GM20431 (cell line): ENCODE results near the gene APOB.

Source experiments
- in situ Hi-C: fragments of 300-500 bp; cut with MseI, MboI; formaldehyde crosslinking; loops from one replicate; pipeline ENCODE4 v1.15.0; 2020; ENCODE audit warnings: low sequenced_read_pairs; ENCODE audit not compliant: unreplicated experiment

Gene APOB

GRCh38 chr2:20989404-20989803 lies 54.5 kb downstream of the APOB start:
- in situ Hi-C loops: no loop called here

DNA sequence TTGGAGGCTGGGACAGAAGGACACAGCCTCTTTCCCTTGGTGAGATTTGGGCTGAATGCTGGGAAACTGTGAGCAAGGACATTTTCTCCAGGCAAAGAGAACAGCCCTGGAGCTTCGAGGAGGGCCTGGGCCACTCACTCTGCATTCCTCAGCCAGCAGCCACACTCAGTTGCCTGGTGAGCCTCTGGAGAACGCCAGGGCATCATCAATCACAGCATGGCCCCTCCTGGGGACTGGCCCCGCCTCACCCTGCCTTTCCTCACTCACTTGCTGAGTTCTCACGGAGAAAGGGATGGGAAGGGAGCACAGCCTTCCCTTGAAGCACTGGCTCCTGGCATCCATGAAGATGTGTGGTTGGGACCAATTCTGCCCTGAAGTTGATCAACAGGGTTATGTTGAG lies 55.0 kb downstream of the APOB start:
- in situ Hi-C loops: no loop called here

GRCh38 chr2:20986024-20986939 lies 57.6 kb downstream of the APOB start:
- in situ Hi-C loops: no loop called here

DNA sequence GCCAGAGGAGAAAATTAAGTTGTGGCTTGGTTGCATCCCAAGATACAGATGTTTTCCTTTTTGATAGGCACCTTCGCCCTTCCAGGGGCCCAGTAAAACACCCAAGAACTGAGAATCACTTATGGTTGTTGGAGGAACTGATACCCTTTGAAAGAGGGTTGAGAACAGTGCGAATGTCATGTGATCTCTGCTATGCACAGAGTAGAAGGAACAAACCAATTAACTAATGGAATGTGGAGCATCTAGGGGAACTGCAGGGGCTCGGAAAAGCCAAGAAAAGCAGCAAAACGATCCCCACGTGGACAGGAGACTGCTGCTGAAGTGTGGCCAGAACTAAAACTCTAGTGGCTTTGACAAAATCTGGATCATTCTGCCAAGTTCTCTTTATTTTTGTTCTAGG lies 58.8 kb downstream of the APOB start:
- in situ Hi-C loops: no loop called here

DNA sequence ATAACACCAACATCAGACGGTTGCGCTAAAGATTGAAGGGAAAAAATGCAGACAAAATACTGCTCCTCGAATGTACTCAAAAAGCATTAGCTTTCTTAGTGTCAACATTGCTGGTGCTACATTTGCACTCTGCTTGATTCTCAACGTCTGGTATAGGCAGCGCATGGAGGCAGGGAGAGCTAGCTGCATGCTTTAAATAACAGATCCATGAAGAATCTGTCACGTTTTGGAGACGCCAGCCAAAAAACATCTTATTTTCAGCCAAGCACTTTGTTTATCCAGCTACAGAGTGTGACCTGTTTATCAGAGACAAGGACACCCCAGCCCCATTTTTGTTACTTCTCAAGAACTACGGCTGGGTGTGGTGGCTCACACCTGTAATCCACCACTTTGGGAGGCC lies 59.5 kb downstream of the APOB start:
- in situ Hi-C loops: no loop called here

- in situ Hi-C loops: no loop called here
These were observed 60.0 kb downstream of the APOB start for GRCh38 chr2:20983844-20984243.

DNA sequence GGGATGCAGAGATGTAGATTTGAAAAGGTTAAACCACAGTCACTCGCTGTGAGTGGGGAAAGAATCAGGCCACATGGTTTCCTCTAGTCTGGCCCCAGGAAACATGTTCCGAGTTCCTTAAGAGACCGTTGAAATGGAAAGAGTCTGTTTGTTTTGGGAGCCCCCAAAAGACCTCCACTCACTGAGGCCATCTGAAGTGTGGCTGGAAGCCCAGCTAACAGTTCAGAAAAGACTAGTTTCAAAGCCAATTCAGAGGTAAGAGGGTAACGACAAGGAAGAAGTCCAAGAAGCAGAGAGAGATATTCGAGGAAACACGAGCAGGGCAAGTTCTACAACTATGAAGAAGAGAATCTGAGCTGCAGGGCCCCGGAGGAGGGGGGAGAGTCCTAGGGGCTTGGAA lies 61.0 kb downstream of the APOB start:
- in situ Hi-C loops: no loop called here

- in situ Hi-C loops: no loop called here
These were observed 66.2 kb downstream of the APOB start for GRCh38 chr2:20977520-20978180.

DNA sequence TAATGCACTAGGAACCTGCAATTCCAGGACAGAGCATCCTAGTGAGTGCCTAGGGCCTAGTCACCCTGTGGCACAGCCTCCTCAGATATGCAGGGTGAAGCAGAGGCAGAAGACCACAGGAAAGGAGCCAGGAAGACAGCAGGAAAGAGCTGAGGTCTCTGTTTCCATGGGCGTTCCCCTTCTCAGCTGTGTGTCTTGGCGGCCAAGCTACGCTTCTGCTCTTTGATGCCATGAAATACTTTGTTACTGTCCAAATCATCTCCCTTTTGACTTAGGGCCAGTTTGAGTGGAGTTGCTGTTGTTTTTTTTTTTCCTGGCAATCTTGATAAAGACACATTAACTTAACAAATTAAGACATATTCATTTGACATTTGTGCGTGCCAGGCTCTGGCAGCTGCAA lies 67.3 kb downstream of the APOB start:
- in situ Hi-C loops: no loop called here

- in situ Hi-C loops: no loop called here
These were observed 70.9 kb downstream of the APOB start for GRCh38 chr2:20972792-20973565.

GRCh38 chr2:20972110-20972509 lies 71.8 kb downstream of the APOB start:
- in situ Hi-C loops: no loop called here

DNA sequence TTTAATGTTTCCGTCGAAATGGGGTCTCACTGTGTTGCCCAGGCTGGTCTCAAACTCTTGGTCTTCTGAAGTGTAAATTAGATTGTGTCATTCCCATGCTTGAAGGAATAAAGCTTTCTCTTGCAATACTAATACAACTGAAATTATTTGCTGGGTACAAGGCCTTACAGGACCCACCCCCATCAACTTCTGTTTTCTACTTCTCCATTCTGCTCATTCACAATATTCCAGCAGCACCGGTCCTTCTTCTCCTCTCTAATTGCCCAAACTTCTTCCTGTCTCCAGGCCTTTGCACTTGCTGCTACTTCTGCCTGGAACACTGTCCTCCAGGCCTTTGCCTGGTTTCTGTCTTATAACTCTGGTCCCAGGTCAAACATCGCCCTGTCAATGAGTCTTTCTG lies 73.8 kb downstream of the APOB start:
- in situ Hi-C loops: no loop called here

GRCh38 chr2:20966061-20966595 lies 77.7 kb downstream of the APOB start:
- in situ Hi-C loops: no loop called here

DNA sequence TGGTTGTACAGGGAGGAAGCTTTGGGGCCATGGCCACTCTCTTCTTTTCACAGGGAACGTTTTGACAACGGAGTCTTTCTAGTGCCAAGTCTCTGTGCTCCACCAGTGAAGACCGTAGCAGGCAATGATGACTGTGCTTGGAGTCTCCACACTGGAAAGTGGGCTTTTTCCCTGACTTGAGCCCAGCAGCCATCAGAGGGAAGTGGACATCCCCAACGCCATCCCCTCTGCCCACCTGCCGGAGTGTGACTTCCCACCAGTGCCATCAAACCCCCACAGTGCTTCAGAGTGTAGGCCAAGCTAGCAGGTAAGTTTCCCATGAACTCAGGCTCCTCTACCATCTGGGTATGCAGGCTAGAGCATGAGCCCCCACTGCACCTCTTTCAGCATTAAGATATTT lies 78.7 kb downstream of the APOB start:
- in situ Hi-C loops: no loop called here

GRCh38 chr2:20963867-20964266 lies 80.0 kb downstream of the APOB start:
- in situ Hi-C loops: loop anchor here (5.0 kb wide), 1 partner anchor 302 kb away; no protein-coding TSS in a partner anchor

GRCh38 chr2:20962939-20963557 lies 80.8 kb downstream of the APOB start:
- in situ Hi-C loops: loop anchor here (5.0 kb wide), 1 partner anchor 301 kb away; no protein-coding TSS in a partner anchor

DNA sequence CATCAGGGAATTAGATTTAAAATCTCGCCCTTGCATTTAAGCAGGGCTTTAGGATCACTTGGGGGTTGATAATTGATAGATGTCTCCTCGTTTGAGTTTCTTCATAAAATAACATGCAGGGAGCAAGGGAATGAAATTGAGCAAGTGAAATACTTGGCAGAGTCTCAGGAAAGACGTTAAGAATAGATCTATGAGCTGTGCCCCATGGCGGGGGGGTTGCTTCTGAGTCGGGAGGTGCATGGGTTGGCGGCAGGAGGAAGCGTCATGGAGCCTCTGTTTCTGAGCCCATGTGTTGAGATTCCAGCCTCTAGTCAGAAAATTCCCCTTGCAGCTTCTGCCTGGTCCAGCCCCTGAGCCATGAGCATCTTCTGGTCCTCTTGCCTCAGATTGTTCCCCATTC lies 82.0 kb downstream of the APOB start:
- in situ Hi-C loops: loop anchor here (5.0 kb wide), 1 partner anchor 300 kb away; no protein-coding TSS in a partner anchor

GRCh38 chr2:20960003-20960402 lies 83.9 kb downstream of the APOB start:
- in situ Hi-C loops: loop anchor here (5.0 kb wide), 1 partner anchor 298 kb away; no protein-coding TSS in a partner anchor

- in situ Hi-C loops: no loop called here
These were observed 84.6 kb downstream of the APOB start for GRCh38 chr2:20959252-20959651.
